Head of caudate nucleus (tissue), 42 donors: ENCODE results near the gene LRFN2.
A peak's percentile ranks its signal among the peaks of the same experiment; 100 is the strongest.

ENCODE experiments used
- DNase-seq, 42 donors: peaks; one replicate each; pipeline versions ENCODE4 v3.0.0 to v3.0.0-alpha.2; 2020 to 2021; ENCODE audit warnings: mixed read lengths in 7 of 42
- intact Hi-C: fragments of 100-400 bp; cut with DNase I; formaldehyde crosslinking; loops from one replicate; pipeline ENCODE4 v1.15.0; 2022

Gene LRFN2

DNA sequence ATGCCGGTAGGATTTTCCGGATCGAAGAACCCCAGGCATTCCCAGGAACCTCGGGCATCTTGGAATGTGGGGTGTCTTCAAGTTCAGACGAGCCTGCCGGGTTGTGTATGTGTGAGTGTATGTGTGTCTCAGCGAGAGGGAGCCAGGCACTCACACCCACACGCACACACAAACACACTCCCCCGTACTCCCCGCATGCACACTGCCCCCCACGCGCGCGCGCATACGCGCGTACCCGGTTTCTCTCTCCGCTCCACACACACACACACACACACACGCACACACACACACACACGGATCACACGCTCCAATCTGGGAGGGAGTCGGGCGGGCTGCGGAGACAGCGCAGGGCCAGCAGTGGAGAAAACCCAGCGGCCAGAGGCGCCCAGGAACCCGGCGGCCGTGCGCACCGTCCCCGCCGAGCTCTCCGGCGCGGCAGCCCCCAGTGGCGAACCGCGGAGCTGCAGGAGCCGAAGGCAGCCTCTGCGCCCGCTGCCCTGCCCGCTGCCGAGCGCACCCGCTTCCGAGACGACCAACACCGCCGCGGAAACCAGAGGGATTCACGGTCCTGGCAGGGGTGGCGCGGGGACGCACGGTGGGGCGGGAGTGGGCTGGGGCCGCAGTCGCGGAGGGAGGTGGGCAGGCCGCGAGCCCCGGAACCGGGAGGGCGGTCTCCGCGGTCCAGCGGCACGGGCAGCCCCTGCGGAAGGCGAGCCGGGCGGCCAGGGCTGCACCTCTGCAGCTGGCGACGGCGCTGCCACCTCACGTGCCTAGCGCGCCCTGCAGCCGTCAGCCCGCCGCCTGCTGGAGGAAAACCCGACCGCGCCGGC is at the start of gene LRFN2:
Gene LRFN2 (minus strand): TSS at position 125 of the 830 bp plus-strand sequence.
- intact Hi-C loops: no loop called here
- DNase-seq: peak; percentile 8 to 85 (median 66)

DNA sequence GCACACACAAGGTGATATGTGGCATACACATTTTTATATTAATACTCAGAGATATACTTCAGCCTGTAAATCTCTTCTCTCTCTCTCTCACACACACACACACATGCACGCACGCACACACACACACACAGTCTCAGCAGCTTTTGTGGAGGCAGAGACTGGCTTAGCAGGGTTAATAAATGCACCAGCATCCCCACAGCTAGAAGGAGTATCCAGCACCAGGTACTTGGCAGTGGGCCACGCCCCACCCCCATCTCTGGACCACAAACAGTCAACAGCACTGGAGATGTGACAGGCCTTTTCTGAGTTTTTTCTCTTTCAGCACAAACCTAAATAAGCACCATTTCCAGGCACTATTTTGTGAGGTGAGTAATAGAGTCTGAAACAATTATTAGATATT is 47.3 kb upstream of the LRFN2 start:
- intact Hi-C loops: no loop called here
- no peak for DNase-seq

DNA sequence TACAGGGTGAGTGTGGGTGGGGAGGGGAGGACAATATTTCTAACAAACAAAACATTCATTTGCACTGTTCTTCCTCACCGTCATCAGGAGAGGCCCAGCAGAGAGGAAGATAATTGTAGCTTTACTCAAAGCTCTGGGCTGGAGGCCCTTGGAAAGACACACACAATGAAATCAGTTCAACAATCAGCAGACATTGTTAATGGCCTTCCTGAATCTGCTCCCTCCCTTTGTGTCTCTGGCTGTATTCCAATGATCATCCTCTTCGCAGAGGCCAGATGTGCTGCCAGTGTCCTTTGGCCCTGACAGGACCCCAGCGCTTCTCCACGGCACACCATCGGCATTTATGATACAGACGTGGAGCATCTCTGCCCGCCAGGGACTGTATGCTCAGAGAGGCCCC is 44.6 kb upstream of the LRFN2 start:
- intact Hi-C loops: no loop called here
- peak in 15 of 42 donors; percentile 3 to 64 (median 19) for DNase-seq

- intact Hi-C loops: no loop called here
- DNase-seq: peak in 1 of 42 donors; percentile 11
Measured at GRCh38 chr6:40630488-40630887, 43.3 kb upstream of the LRFN2 start.

GRCh38 chr6:40630051-40630450 is 42.9 kb upstream of the LRFN2 start:
- intact Hi-C loops: no loop called here
- DNase-seq: no peak

GRCh38 chr6:40629463-40629862 is 42.3 kb upstream of the LRFN2 start:
- no peak for DNase-seq
- intact Hi-C loops: no loop called here

DNA sequence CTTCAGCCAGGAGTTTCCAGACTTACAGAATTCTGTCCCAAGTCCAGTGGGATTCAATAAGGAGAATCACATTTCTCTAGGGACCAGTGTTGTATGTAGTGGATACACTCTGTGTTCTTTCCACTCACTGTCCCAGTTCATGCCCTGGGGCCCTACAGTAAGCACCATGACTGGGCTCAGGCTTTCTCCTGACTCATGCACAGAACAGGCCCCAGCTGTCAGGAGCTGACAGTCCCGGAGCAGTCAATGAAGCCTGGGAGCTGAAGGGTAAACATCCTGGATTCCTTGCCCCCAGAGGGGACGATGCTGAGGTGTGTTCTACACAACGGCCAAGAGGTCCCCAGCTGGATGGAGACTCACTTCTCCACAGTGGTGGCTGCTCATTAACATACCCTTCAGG is 40.2 kb upstream of the LRFN2 start:
- intact Hi-C loops: no loop called here

GRCh38 chr6:40626886-40627285 is 39.7 kb upstream of the LRFN2 start:
- DNase-seq: no peak
- intact Hi-C loops: no loop called here

More for the DNA sequence above, 40.2 kb upstream of the LRFN2 start:
- DNase-seq: no peak

GRCh38 chr6:40623932-40624331 is 36.8 kb upstream of the LRFN2 start:
- intact Hi-C loops: no loop called here
- no peak for DNase-seq

DNA sequence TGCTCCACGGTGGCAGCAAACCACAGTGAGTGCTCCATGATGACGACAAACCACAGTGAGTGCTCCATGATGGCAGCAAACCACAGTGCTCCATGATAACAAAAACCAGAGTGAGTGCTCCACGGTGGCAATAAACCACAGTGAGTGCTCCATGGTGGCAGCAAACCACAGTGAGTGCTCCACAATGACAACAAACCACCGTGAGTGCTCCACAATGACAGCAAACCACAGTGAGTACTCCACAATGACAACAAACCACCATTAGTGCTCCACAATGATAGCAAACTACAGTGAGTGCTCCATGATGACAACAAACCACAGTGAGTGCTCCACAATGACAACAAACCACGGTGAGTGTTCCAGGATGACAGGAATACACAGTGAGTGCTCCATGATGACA is 36.0 kb upstream of the LRFN2 start:
- DNase-seq: no peak
- intact Hi-C loops: no loop called here

GRCh38 chr6:40620574-40621240 is 33.5 kb upstream of the LRFN2 start:
- DNase-seq: no peak
- intact Hi-C loops: no loop called here

DNA sequence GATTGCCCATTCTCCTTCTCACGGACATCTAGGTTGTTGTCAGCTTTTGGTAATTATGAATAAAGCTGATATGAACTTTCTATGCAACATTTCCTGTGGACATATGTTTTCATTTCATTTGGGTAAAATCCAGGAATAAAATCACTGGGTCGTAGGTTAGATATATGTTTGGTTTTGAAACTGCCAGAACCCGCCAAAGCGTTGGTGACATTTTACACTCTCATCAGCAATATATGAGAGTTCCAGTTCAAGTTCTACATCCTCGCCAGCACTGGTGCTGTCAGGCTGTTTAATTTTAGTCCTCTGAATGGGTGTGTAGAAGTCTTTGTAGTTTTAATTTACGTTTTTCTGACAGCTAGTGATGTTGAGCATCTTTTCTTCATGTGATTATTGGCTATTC is 27.5 kb upstream of the LRFN2 start:
- no peak for DNase-seq

GRCh38 chr6:40611912-40612311 is 24.7 kb upstream of the LRFN2 start:
- peak in 1 of 42 donors; percentile 10 for DNase-seq
- intact Hi-C loops: no loop called here

More for the DNA sequence above, 27.5 kb upstream of the LRFN2 start:
- intact Hi-C loops: no loop called here

- DNase-seq: no peak
- intact Hi-C loops: no loop called here
Measured at GRCh38 chr6:40611434-40611833, 24.3 kb upstream of the LRFN2 start.

DNA sequence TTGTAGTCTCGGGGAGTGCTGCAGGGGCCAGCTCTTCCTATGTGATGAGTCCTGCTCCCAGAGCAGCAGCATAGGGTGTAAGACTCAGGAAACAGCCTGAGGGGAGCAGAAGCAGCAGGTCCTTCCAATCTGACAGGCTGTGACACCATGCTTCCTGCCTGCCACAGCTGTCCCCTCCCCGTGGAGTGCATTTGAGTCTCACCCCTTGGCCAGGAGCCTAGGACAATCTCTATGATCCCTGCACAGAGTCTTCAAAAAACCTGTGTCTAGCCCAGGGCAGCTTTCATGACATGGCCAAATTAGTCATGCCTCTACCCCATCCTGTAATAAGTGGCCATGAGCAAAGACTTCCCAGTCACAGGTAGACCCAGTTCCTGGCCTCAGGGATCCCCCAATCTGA is 23.1 kb upstream of the LRFN2 start:
- no peak for DNase-seq
- intact Hi-C loops: no loop called here

- DNase-seq: no peak
- intact Hi-C loops: no loop called here
Measured at GRCh38 chr6:40606981-40607380, 19.8 kb upstream of the LRFN2 start.

DNA sequence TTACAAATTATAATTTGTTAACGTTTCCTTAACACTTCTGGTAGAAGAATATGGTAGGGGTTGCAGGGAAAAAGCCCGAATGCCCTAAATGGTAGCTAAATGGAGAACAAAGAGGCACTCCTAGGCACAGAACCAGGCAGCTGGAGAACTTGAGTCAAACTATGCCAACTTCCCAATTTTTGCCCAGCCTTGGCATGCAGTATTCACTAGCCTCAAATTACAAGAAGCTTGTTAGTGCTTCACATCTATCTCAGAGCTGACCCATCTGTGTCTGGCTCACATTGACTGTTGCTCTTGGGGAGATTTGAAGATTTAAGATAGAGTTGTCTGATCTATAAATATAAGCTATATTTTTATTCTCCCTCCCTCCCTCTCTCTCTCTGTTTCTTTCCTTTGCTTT is 19.4 kb upstream of the LRFN2 start:
- DNase-seq: peak in 2 of 42 donors; percentile 9 to 13
- intact Hi-C loops: no loop called here

- no peak for DNase-seq
- intact Hi-C loops: no loop called here
Measured at GRCh38 chr6:40604082-40604481, 16.9 kb upstream of the LRFN2 start.

DNA sequence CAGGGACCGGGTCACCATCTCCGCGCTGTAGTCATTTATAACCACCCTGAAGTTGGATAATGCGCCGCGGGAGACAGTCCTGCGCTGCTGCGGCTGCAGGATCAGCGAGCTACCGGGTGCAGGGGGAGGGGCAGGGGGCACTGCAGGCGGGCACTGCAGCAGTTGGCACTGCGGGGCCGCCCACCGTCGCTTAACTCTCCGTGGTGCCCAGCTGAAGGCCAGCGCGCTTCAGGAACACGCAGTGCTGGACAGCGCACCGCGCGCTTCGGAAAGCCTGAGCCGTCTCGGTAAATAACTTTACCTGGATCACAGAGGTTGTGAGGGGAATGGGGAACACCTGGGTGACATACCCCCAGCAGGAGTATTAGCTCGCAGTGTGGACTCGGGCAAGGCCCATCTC is 12.4 kb upstream of the LRFN2 start:
- intact Hi-C loops: no loop called here
- DNase-seq: no peak

GRCh38 chr6:40598516-40598915 is 11.4 kb upstream of the LRFN2 start:
- intact Hi-C loops: no loop called here
- no peak for DNase-seq

- intact Hi-C loops: no loop called here
- no peak for DNase-seq
Measured at GRCh38 chr6:40597301-40597700, 10.1 kb upstream of the LRFN2 start.
